H1 (cell line): ENCODE measurements around the gene EBNA1BP2. TPM values are rescaled to one million over a fixed set of nuclear protein-coding genes. Genes with fewer than 3 reads are reported as not detected.

ENCODE experiments used
- CTCF ChIA-PET: fragments of 300-600 bp; sonication (Branson Sonifier 250); formaldehyde crosslinking; loops from one replicate; lab custom pipeline; 2021; ENCODE audit not compliant: partially characterized antibody; lab: Charles Lee
- POLR2A ChIA-PET: fragments of 300-600 bp; sonication (Branson Sonifier 250); formaldehyde crosslinking; loops from one replicate; lab custom pipeline; 2021; ENCODE audit warnings: inconsistent platforms; ENCODE audit not compliant: partially characterized antibody; lab: Charles Lee
- DNase-seq, 2 experiments: peaks; one replicate each; pipeline versions ENCODE4 v3.0.0 to v3.0.0-alpha.2; 2010 to 2022; ENCODE audit warnings: low spot score in 2 of 2, low read depth in 1 of 2, mixed read lengths in 1 of 2
- FAIRE-seq: peaks from 2 replicates; lab custom pipeline; 2011; peaks lifted over from hg19 to GRCh38; lab: Jason Lieb, UNC
- H2AFZ ChIP-seq: 2 replicates; pipeline ENCODE4 v1.8.1; 2012; ENCODE audit warnings: low read length, inconsistent platforms
- H2AK5ac ChIP-seq: 2 replicates; pipeline ENCODE4 v1.6.1; 2013; ENCODE audit warnings: low read depth, low read length
- H2BK120ac ChIP-seq: replicated peaks from 2 replicates; pipeline ENCODE3; 2013; ENCODE audit warnings: low read depth, low read length, inconsistent platforms
- H2BK12ac ChIP-seq: 2 replicates; pipeline ENCODE4 v1.6.1; 2013; ENCODE audit warnings: low read depth, low read length
- H2BK15ac ChIP-seq: 2 replicates; pipeline ENCODE4 v1.6.1; 2013; ENCODE audit warnings: low read length
- H2BK20ac ChIP-seq: 2 replicates; pipeline ENCODE4 v1.6.1; 2013; ENCODE audit warnings: low read length
- H2BK5ac ChIP-seq: 2 replicates; pipeline ENCODE4 v1.6.1; 2013; ENCODE audit warnings: low read depth, low read length
- H3K14ac ChIP-seq: 2 replicates; pipeline ENCODE4 v1.6.1; 2013; ENCODE audit warnings: inconsistent platforms; ENCODE audit not compliant: insufficient read length
- H3K18ac ChIP-seq: 2 replicates; pipeline ENCODE4 v1.6.1; 2013; ENCODE audit warnings: low read length; ENCODE audit errors: extremely low read depth
- H3K23ac ChIP-seq: 2 replicates; pipeline ENCODE4 v1.6.1; 2013; ENCODE audit warnings: inconsistent platforms; ENCODE audit not compliant: insufficient read length
- H3K23me2 ChIP-seq: 2 replicates; pipeline ENCODE4 v1.6.1; 2013; ENCODE audit warnings: low read depth, low read length
- H3K27ac ChIP-seq: 2 replicates; pipeline ENCODE4 v1.6.1; 2011; ENCODE audit warnings: low read depth, low read length, inconsistent platforms
- H3K27me3 ChIP-seq, 4 experiments: replicated peaks in 1 of 4; 1 replicate in 1 of 4; 2 replicates in 3 of 4; pipeline versions ENCODE4 v1.6.1 to v1.8.1; 2011 to 2013; ENCODE audit warnings: low read length in 3 of 4, mild to moderate bottlenecking in 3 of 4, inconsistent platforms in 2 of 4, mixed read lengths in 2 of 4, moderate library complexity in 1 of 4; ENCODE audit not compliant: control insufficient read depth in 3 of 4, insufficient read depth in 3 of 4; ENCODE audit errors: extremely low read depth in 1 of 4
- H3K36me3 ChIP-seq, 4 experiments: 2 replicates each; pipeline versions ENCODE4 v1.6.1 to v1.8.1; 2011 to 2013; ENCODE audit warnings: mild to moderate bottlenecking in 4 of 4, low read length in 3 of 4, moderate library complexity in 2 of 4, control low read depth in 1 of 4, inconsistent platforms in 1 of 4; ENCODE audit not compliant: insufficient read depth in 4 of 4, control insufficient read depth in 2 of 4
- H3K4ac ChIP-seq: replicated peaks from 2 replicates; pipeline ENCODE3; 2013; ENCODE audit warnings: low read length, low read depth, mixed read lengths, inconsistent platforms; ENCODE audit not compliant: insufficient read length
- H3K4me1 ChIP-seq, 4 experiments: replicated peaks in 1 of 4; 1 replicate in 1 of 4; 2 replicates in 3 of 4; pipeline versions ENCODE4 v1.6.1 to v1.8.1; 2011 to 2013; ENCODE audit warnings: low read length in 3 of 4, inconsistent platforms in 2 of 4, mixed read lengths in 1 of 4; ENCODE audit not compliant: insufficient read depth in 4 of 4, control insufficient read depth in 3 of 4
- H3K4me2 ChIP-seq, 2 experiments: 2 replicates each; pipeline versions ENCODE4 v1.6.1 to v1.8.1; 2011 to 2013; ENCODE audit warnings: low read depth in 2 of 2, low read length in 2 of 2, control low read depth in 1 of 2, inconsistent platforms in 1 of 2, mild to moderate bottlenecking in 1 of 2; ENCODE audit not compliant: insufficient read depth in 1 of 2
- H3K4me3 ChIP-seq, 4 experiments: fragments of 200-600, 300-600 bp in 1 of 4; sonication (generic), shearing (Covaris generic), sonication (Bioruptor Twin) in 1 of 4; 2 replicates each; pipeline versions ENCODE4 v1.5.1 to v1.8.1; 2011 to 2016; ENCODE audit warnings: low read length in 4 of 4, low read depth in 3 of 4, control low read depth in 2 of 4, inconsistent platforms in 2 of 4, mild to moderate bottlenecking in 2 of 4, mixed read lengths in 1 of 4, moderate library complexity in 1 of 4; ENCODE audit not compliant: insufficient read depth in 2 of 4; ENCODE audit errors: extremely low read depth in 1 of 4
- H3K56ac ChIP-seq: replicated peaks from 2 replicates; pipeline ENCODE3; 2013; ENCODE audit warnings: low read depth, mild to moderate bottlenecking, mixed read lengths, low read length, inconsistent platforms; ENCODE audit not compliant: insufficient read length
- H3K79me1 ChIP-seq: 2 replicates; pipeline ENCODE4 v1.6.1; 2013; ENCODE audit warnings: low read depth, low read length, control low read depth
- H3K79me2 ChIP-seq, 2 experiments: 2 replicates each; pipeline versions ENCODE4 v1.6.1 to v1.8.1; 2012 to 2013; ENCODE audit warnings: low read length in 2 of 2, mild to moderate bottlenecking in 2 of 2, inconsistent platforms in 1 of 2; ENCODE audit not compliant: insufficient read depth in 2 of 2, control insufficient read depth in 1 of 2
- H3K9ac ChIP-seq, 4 experiments: replicated peaks in 1 of 4; 1 replicate in 1 of 4; 2 replicates in 3 of 4; pipeline versions ENCODE4 v1.6.1 to v1.8.1; 2011 to 2013; ENCODE audit warnings: low read depth in 3 of 4, low read length in 3 of 4, control low read depth in 2 of 4, mild to moderate bottlenecking in 2 of 4, moderate library complexity in 2 of 4, inconsistent platforms in 1 of 4; ENCODE audit errors: extremely low read depth in 1 of 4
- H3K9me3 ChIP-seq, 2 experiments: 2 replicates each; pipeline versions ENCODE4 v1.6.1 to v1.8.1; 2012 to 2013; ENCODE audit warnings: mild to moderate bottlenecking in 2 of 2, moderate library complexity in 2 of 2, control low read depth in 1 of 2, inconsistent platforms in 1 of 2, low read depth in 1 of 2, low read length in 1 of 2, mixed read lengths in 1 of 2; ENCODE audit not compliant: insufficient read depth in 2 of 2
- H4K20me1 ChIP-seq, 2 experiments: replicated peaks in 1 of 2; 2 replicates each; pipeline versions ENCODE3 to v1.8.1; 2011 to 2013; ENCODE audit warnings: inconsistent platforms in 2 of 2, low read length in 2 of 2, mild to moderate bottlenecking in 1 of 2; ENCODE audit not compliant: insufficient read depth in 2 of 2, control insufficient read depth in 1 of 2
- H4K5ac ChIP-seq: 2 replicates; pipeline ENCODE4 v1.6.1; 2013; ENCODE audit warnings: low read length, low read depth, mixed read lengths, inconsistent platforms; ENCODE audit not compliant: insufficient read length
- H4K8ac ChIP-seq: 2 replicates; pipeline ENCODE4 v1.8.0; 2013; ENCODE audit warnings: mild to moderate bottlenecking, moderate library complexity, low read length, inconsistent platforms; ENCODE audit not compliant: insufficient read depth; ENCODE audit errors: extremely low read depth
- H4K91ac ChIP-seq: replicated peaks from 2 replicates; pipeline ENCODE3; 2013; ENCODE audit warnings: low read length, mixed read lengths, inconsistent platforms; ENCODE audit not compliant: insufficient read length
- BACH1 ChIP-seq: IDR thresholded peaks from 2 replicates; pipeline ENCODE4 v1.6.1; 2012; ENCODE audit warnings: low read length, improper control_type of control experiment
- FOSL1 ChIP-seq: IDR thresholded peaks from 2 replicates; pipeline ENCODE4 v1.6.1; 2011; ENCODE audit warnings: mild to moderate bottlenecking, low read depth, low read length, moderate library complexity; ENCODE audit not compliant: insufficient read depth
- MAFK ChIP-seq: IDR thresholded peaks from 2 replicates; pipeline ENCODE4 v1.6.1; 2012; ENCODE audit warnings: low read depth, mild to moderate bottlenecking, improper control_type of control experiment, low read length
- PHF8 ChIP-seq: fragments of 200-600 bp; sonication (generic); conservative IDR thresholded peaks from 2 replicates; pipeline ENCODE4 v1.7.1; 2012; ENCODE audit warnings: low read depth, mild to moderate bottlenecking, inconsistent platforms, low read length, moderate library complexity
- TEAD4 ChIP-seq: IDR thresholded peaks from 2 replicates; pipeline ENCODE4 v1.6.1; 2012; ENCODE audit warnings: low read depth, low read length, inconsistent platforms, mixed read lengths
- WGBS, 2 experiments: shearing (Covaris generic) in 1 of 2; methylation state at CpG; one replicate each; pipeline versions ENCODE4 v1.1.6 to v1.1.7; 2013 to 2015; ENCODE audit warnings: low lambda C conversion rate in 2 of 2, mixed read lengths in 2 of 2, inconsistent platforms in 1 of 2, low coverage in 1 of 2, missing lambda C conversion rate in 1 of 2; ENCODE audit not compliant: insufficient replicate concordance in 2 of 2, insufficient coverage in 1 of 2, insufficient read length in 1 of 2; ENCODE audit errors: extremely low coverage in 1 of 2, missing lambda C conversion rate in 1 of 2; 5-methylcytosine and 5-hydroxymethylcytosine counted together
- polyA plus RNA-seq, 7 experiments: library from polyadenylated mRNA; depleted of rRNA in 3 of 7; stranded (reverse) in 5 of 7; unstranded in 2 of 7; fragments of >200 nt in 5 of 7; fragments of 200-250 nt in 2 of 7; gene quantifications; 1 replicate in 5 of 7; 2 replicates in 1 of 7; 4 replicates in 1 of 7; pipeline versions ENCODE4 v1.2.1 to v1.2.3, GENCODE V29; 2011 to 2013; ENCODE audit warnings: missing spikeins in 2 of 7, mixed read lengths in 2 of 7
- total RNA-seq: library from RNA; stranded (reverse); fragmentation: NEBNext Ultra II Directional; extraction: Animal tissue kit (Norgen Biotek cat#: 25700); gene quantifications from 2 replicates; pipeline ENCODE4 v1.2.1, GENCODE V29; 2021

Gene EBNA1BP2
- total and polyA plus RNA-seq, 2 of the 8 experiments (the other 6 are each of a cell fraction or from before 2014, with no cell fraction given) = 31.0 to 104 TPM

GRCh38 chr1:43134068-43134467 lies 38.0 kb downstream of the EBNA1BP2 start:
- ChIA-PET CTCF (interaction anchor here (0.7 to 2.5 kb wide), 3 partner anchors 10 to 49 kb away, joined by 3 to 12 read pairs (median 4); no protein-coding TSS in a partner anchor), POLR2A (interaction anchor here (0.9 to 1.9 kb wide), 4 partner anchors 10 to 41 kb away, joined by 3 to 12 read pairs (median 4); no protein-coding TSS in a partner anchor)
- H3K23me2 ChIP-seq = peaks cover 2% of the 10 kb centered on the region; the same call in 1 of the 2 replicates
- FAIRE-seq = no peak
- H2BK20ac ChIP-seq = no peak overlapping the region
- no peak overlapping the region for H4K5ac ChIP-seq
- H3K27ac ChIP-seq = no peak overlapping the region
- H3K23ac ChIP-seq = no peak overlapping the region
- 53% methylated on average over 1 of the region's 1 CpG; no CpG with 5 or more reads in 1 of the 2 experiments for WGBS, 2 experiments
- H2BK15ac ChIP-seq = no peak overlapping the region
- H3K18ac ChIP-seq = no peak overlapping the region
- no peak overlapping the region for H3K4ac ChIP-seq
- H3K56ac ChIP-seq = no peak overlapping the region
- DNase-seq = no peak
- H2AFZ ChIP-seq = no peak overlapping the region
- no peak overlapping the region for H3K9ac ChIP-seq
- no peaks in the 10 kb centered on the region for H3K79me2 ChIP-seq
- peaks cover 0 to 18% (median 1%) of the 10 kb centered on the region in 4 experiments; a peak in 3 of 8 replicates for H3K36me3 ChIP-seq
- no peak overlapping the region for H3K4me2 ChIP-seq
- H2BK120ac ChIP-seq = no peak overlapping the region
- H3K27me3 ChIP-seq = no peaks in the 10 kb centered on the region
- peaks cover 14 to 20% of the 10 kb centered on the region in 2 experiments; a peak in 3 of 4 replicates for H3K9me3 ChIP-seq
- H3K4me3 ChIP-seq = no peak overlapping the region
- H4K8ac ChIP-seq = no peak overlapping the region
- TF ChIP-seq MAFK (0 out of 2 replicates have a peak, but pooled peaks have one; percentile 15), TEAD4 (0 out of 2 replicates have a peak, but pooled peaks have one; percentile 66), FOSL1 (no peak), BACH1 (0 out of 2 replicates have a peak, but pooled peaks have one; percentile 12), PHF8 (no peak)
- no peak overlapping the region for H2BK12ac ChIP-seq
- no peak overlapping the region for H4K91ac ChIP-seq
- H4K20me1 ChIP-seq = peaks cover 0 to 2% of the 10 kb centered on the region in 2 experiments
- no peaks in the 10 kb centered on the region for H3K4me1 ChIP-seq
- no peak overlapping the region for H2BK5ac ChIP-seq
- H3K14ac ChIP-seq = no peak overlapping the region
- H2AK5ac ChIP-seq = no peak overlapping the region
- peaks cover 4% of the 10 kb centered on the region for H3K79me1 ChIP-seq
